Activated CD8-positive, alpha-beta T cell treated with anti-CD3 and anti-CD28 coated beads for 36 hours (primary cell): ENCODE data around the gene CD209. TPM values are rescaled to one million over a fixed set of nuclear protein-coding genes. Genes with fewer than 3 reads are reported as not detected.

Source experiments
- ATAC-seq: fragments of 200-7000 bp; cut with Tn5 transposase; one replicate; pipeline ENCODE4 v1.10.0; 2021; ENCODE audit warnings: mild to moderate bottlenecking, moderate library complexity
- CTCF ChIA-PET: fragments of 350-600 bp; sonication (Branson Sonifier 250); formaldehyde crosslinking; loops from one replicate; lab custom pipeline; 2021; ENCODE audit warnings: antibody characterized with exemption; lab: Charles Lee
- POLR2A ChIA-PET: fragments of 350-600 bp; sonication (Branson Sonifier 250); formaldehyde crosslinking; loops from one replicate; lab custom pipeline; 2021; ENCODE audit warnings: antibody characterized with exemption; lab: Charles Lee
- DNase-seq: peaks from one replicate; pipeline ENCODE4 v3.0.0-alpha.2; 2020
- H3K27ac Mint-ChIP-seq: one replicate; pipeline ENCODE4 v1.8.0; 2021; ENCODE audit warnings: mild to moderate bottlenecking, mixed read lengths
- H3K27me3 Mint-ChIP-seq: one replicate; pipeline ENCODE4 v1.8.0; 2021; ENCODE audit warnings: mixed read lengths
- H3K36me3 Mint-ChIP-seq: one replicate; pipeline ENCODE4 v1.8.0; 2021; ENCODE audit warnings: low read depth, mixed read lengths
- H3K4me1 Mint-ChIP-seq: one replicate; pipeline ENCODE4 v1.8.0; 2021; ENCODE audit warnings: low read depth, mixed read lengths
- H3K4me3 Mint-ChIP-seq: one replicate; pipeline ENCODE4 v1.8.0; 2021; ENCODE audit warnings: mild to moderate bottlenecking, moderate library complexity, mixed read lengths
- H3K9me3 Mint-ChIP-seq: one replicate; pipeline ENCODE4 v1.8.0; 2021; ENCODE audit warnings: mixed read lengths
- CTCF ChIP-seq: fragments of 200-600 bp; IDR thresholded peaks from one replicate; pipeline ENCODE4 v1.8.0; 2022; ENCODE audit warnings: antibody characterized with exemption, mild to moderate bottlenecking
- intact Hi-C: fragments of 100-400 bp; cut with micrococcal nuclease; formaldehyde crosslinking; loops from one replicate; pipeline ENCODE4 v1.10.0; 2022
- total RNA-seq, 2 experiments: library from RNA; stranded (reverse); gene quantifications; one replicate each; pipeline ENCODE4 v1.2.3, GENCODE V29; 2021

CD209 gene
- total RNA-seq, 2 experiments from 2014 or later, result not detected

DNA sequence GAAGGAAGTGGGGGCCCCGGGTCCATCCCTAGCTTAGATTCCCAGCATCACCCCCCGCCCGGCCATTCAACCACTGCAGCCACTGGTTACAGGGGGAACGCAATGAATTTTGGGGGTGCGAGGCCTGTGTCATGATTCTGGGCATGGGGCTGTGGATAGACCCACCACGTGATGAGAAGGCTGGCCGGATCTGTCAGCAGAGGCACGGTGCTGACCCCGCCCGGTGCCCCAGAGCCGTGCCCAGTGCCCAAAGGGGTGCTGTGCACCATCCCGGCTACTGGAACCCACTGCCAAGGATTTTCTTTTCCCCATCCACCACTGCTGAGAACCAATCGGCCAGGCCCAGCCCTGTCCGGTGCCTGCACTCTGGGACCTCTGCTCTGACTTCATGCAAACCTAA is 43.1 kb upstream of the CD209 start:
- Mint-ChIP-seq H3K9me3 (no peaks in the 10 kb centered on the region), H3K27ac (no peak overlapping the region), H3K27me3 (peaks cover 33% of the 10 kb centered on the region), H3K36me3 (no peaks in the 10 kb centered on the region), H3K4me3 (no peak overlapping the region), H3K4me1 (peaks cover 6% of the 10 kb centered on the region)
- intact Hi-C loops, result loop anchor here (10.0 kb wide), 1 partner anchor 46 kb away; the partner anchor contains the start of gene CD209
- no peak for ATAC-seq
- POLR2A ChIA-PET, result interaction anchor here (0.6 to 1.2 kb wide), 3 partner anchors 11 to 245 kb away, joined by 3 to 4 read pairs (median 3); no protein-coding TSS in a partner anchor
- CTCF ChIA-PET, result interaction anchor here (4.4 kb wide), 1 partner anchor 109 kb away, joined by 14 read pairs; the partner anchor contains the start of gene TRAPPC5
- no peak for TF ChIP-seq CTCF
- DNase-seq, result no peak

DNA sequence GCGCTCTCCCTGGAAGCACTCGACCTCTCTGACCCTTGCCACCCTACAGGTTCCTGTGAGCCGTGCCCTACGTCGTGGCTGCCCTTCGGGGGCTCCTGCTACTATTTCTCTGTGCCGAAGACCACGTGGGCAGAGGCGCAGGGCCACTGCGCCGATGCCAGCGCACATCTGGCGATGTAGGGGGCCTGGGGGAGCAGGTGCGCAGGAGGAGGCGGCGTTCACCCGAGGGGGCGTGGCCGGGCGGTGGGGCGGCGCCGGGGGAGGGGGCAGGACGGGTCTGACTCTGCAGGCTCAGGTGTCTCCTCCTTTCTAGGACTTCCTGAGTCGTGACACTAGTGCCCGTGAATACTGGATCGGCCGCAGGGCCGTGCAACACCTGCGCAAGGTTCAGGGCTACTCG is 42.1 kb upstream of the CD209 start:
- CTCF ChIA-PET, result interaction anchor here (1.5 kb wide), 1 partner anchor 10 kb away, joined by 4 read pairs; no protein-coding TSS in a partner anchor
- ATAC-seq, result peak; percentile 70

DNA sequence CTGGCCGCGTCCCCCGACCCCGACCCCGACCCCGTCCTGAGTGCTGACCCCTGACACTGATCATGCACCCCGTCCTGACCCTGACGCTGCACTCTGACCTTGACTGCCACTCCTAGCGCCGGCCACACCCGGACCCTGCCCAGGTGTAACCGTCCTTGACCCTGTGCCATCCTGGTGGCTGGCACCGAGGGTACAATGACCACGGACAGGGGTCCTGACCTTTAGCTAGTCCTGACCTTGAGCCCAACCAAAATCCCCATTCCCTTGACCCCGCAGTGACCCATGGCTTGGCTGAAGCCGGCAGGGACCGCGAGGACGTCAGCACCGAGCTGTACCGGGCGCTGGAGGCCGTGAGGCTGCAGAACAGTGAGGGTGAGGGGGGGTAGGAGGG is 41.6 kb upstream of the CD209 start:
- Mint-ChIP-seq H3K27me3 (peaks cover 40% of the 10 kb centered on the region), H3K27ac (no peak overlapping the region), H3K9me3 (peaks cover 6% of the 10 kb centered on the region), H3K4me1 (peaks cover 6% of the 10 kb centered on the region), H3K4me3 (peak overlapping the region; percentile 49), H3K36me3 (no peaks in the 10 kb centered on the region)
- CTCF ChIA-PET, result interaction anchor here (1.5 kb wide), 1 partner anchor 11 kb away, joined by 4 read pairs; no protein-coding TSS in a partner anchor
- POLR2A ChIA-PET, result no interaction called here
- TF ChIP-seq CTCF, result no peak
- DNase-seq (no peak), ATAC-seq (no peak)
- intact Hi-C loops, result no loop called here

More for the DNA sequence above, 42.1 kb upstream of the CD209 start:
- Mint-ChIP-seq H3K27ac (no peak overlapping the region), H3K4me3 (peak overlapping the region; percentile 49), H3K36me3 (no peaks in the 10 kb centered on the region), H3K4me1 (peaks cover 6% of the 10 kb centered on the region), H3K9me3 (peaks cover 6% of the 10 kb centered on the region), H3K27me3 (peaks cover 37% of the 10 kb centered on the region)
- intact Hi-C loops, result no loop called here
- no peak for TF ChIP-seq CTCF
- POLR2A ChIA-PET, result no interaction called here
- peak; percentile 35 for DNase-seq

DNA sequence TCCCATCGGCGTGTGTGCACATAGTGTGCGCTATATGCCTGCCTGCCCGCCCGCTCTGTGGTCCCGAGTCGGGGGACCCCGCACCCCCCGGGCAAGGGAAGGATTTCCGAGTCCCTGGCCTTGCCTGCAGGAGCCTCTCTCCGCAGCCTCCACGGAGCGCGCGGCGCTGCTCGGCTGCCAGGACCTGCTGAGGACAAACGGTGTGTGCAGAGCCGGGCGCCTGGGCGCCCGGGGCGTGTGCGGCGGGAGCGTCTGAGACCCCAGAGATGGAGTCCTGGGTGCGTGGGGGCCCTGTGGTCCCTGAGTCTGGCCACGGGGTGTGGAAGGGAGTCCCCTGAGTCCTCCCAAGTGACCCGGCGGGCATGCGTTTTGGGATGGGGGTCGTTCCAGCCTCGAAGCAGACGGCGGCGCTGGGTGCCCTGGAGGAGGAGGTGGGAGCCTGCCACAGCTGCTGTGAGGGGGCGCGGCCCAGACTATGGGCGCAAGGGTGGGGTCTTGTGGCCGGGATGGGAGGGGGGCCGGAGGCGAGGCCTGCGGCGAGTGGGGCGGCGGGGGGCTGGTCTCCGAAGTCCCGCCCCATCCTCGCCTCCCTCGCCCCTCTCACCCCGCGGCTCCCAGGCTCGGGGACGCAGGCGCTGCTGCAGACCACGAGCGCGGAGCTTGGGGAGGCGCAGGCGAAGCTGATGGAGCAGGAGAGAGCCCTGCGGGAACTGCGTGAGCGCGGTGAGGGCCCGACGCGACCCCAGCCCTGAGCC is 41.0 kb upstream of the CD209 start:
- no peak overlapping the region for H3K27ac Mint-ChIP-seq
- DNase-seq (no peak), ATAC-seq (peak; percentile 40)
- H3K27me3 Mint-ChIP-seq, result peaks cover 45% of the 10 kb centered on the region
- no peak overlapping the region for H3K4me3 Mint-ChIP-seq
- intact Hi-C loops, result no loop called here
- no peak for TF ChIP-seq CTCF
- H3K4me1 Mint-ChIP-seq, result peaks cover 6% of the 10 kb centered on the region
- ChIA-PET CTCF (interaction anchor here (1.5 to 1.9 kb wide), 2 partner anchors 11 to 108 kb away, joined by 4 to 7 read pairs; partner anchors contain the start of gene TRAPPC5), POLR2A (interaction anchor here (0.6 kb wide), 1 partner anchor 69 kb away, joined by 3 read pairs; no protein-coding TSS in a partner anchor)
- peaks cover 6% of the 10 kb centered on the region for H3K9me3 Mint-ChIP-seq
- H3K36me3 Mint-ChIP-seq, result no peaks in the 10 kb centered on the region
